Calu3 (cell line): ENCODE measurements around the gene ST6GALNAC3. TPM values are rescaled to one million over a fixed set of nuclear protein-coding genes. Genes with fewer than 3 reads are reported as not detected.

ENCODE experiments used
- BruUV-seq: library from RNA; stranded (reverse); fragments of 400-500 nt; replicated peaks from 2 replicates; lab custom pipeline; 2021; lab: Mats Ljungman, UMichigan
- CTCF ChIA-PET: fragments of 300-600 bp; sonication (Branson Sonifier 250); formaldehyde crosslinking; loops from one replicate; lab custom pipeline; 2022; ENCODE audit warnings: antibody characterized with exemption; lab: Charles Lee
- DNase-seq: peaks from one replicate; pipeline ENCODE4 v3.0.0; 2022
- H3K27ac Mint-ChIP-seq: one replicate; pipeline ENCODE4 v1.8.0; 2022; ENCODE audit warnings: mixed read lengths; ENCODE audit not compliant: unreplicated experiment
- H3K27me3 Mint-ChIP-seq: one replicate; pipeline ENCODE4 v1.8.0; 2022; ENCODE audit warnings: mixed read lengths; ENCODE audit not compliant: unreplicated experiment
- H3K36me3 Mint-ChIP-seq: one replicate; pipeline ENCODE4 v1.8.0; 2022; ENCODE audit warnings: mild to moderate bottlenecking, moderate library complexity, mixed read lengths; ENCODE audit not compliant: insufficient read depth, unreplicated experiment
- H3K4me1 Mint-ChIP-seq: one replicate; pipeline ENCODE4 v1.8.0; 2022; ENCODE audit warnings: mild to moderate bottlenecking, low read depth, mixed read lengths; ENCODE audit not compliant: unreplicated experiment
- H3K4me3 Mint-ChIP-seq: one replicate; pipeline ENCODE4 v1.8.0; 2022; ENCODE audit warnings: mild to moderate bottlenecking, low read depth, moderate library complexity, mixed read lengths; ENCODE audit not compliant: unreplicated experiment
- H3K9me3 Mint-ChIP-seq: one replicate; pipeline ENCODE4 v1.8.0; 2022; ENCODE audit warnings: low read depth, mixed read lengths; ENCODE audit not compliant: unreplicated experiment
- CTCF ChIP-seq: fragments of 200-600 bp; IDR thresholded peaks from one replicate; pipeline ENCODE4 v1.8.0; 2022; ENCODE audit warnings: antibody characterized with exemption; ENCODE audit not compliant: unreplicated experiment
- intact Hi-C: fragments of 100-400 bp; cut with micrococcal nuclease; formaldehyde crosslinking; loops from one replicate; pipeline ENCODE4 v1.10.0; 2022; ENCODE audit not compliant: unreplicated experiment
- total RNA-seq: library from RNA; stranded (reverse); gene quantifications from 2 replicates; pipeline ENCODE4 v1.2.3, GENCODE V29; 2022

ST6GALNAC3 gene
- total RNA-seq, 1 experiment from 2014 or later, result 0.87 TPM

GRCh38 chr1:76474922-76475321 lies 400.4 kb downstream of the ST6GALNAC3 start:
- Mint-ChIP-seq H3K4me3 (no peak overlapping the region), H3K9me3 (peaks cover 7% of the 10 kb centered on the region), H3K4me1 (no peaks in the 10 kb centered on the region), H3K27me3 (no peaks in the 10 kb centered on the region), H3K27ac (no peak overlapping the region), H3K36me3 (no peaks in the 10 kb centered on the region)
- no peak for TF ChIP-seq CTCF
- DNase-seq, result no peak
- CTCF ChIA-PET, result no interaction called here
- intact Hi-C loops, result no loop called here
- no TSS peak for BruUV-seq

GRCh38 chr1:76477156-76477555 lies 402.6 kb downstream of the ST6GALNAC3 start:
- TF ChIP-seq CTCF, result no peak
- H3K4me3 Mint-ChIP-seq, result no peak overlapping the region
- no TSS peak for BruUV-seq

GRCh38 chr1:76480827-76481226 lies 406.3 kb downstream of the ST6GALNAC3 start:
- Mint-ChIP-seq H3K4me1 (no peaks in the 10 kb centered on the region), H3K27ac (no peak overlapping the region), H3K27me3 (no peaks in the 10 kb centered on the region), H3K9me3 (no peaks in the 10 kb centered on the region), H3K4me3 (no peak overlapping the region), H3K36me3 (no peaks in the 10 kb centered on the region)
- CTCF ChIA-PET, result no interaction called here
- no TSS peak for BruUV-seq
- intact Hi-C loops, result no loop called here
- DNase-seq, result no peak
- TF ChIP-seq CTCF, result no peak

More at GRCh38 chr1:76477156-76477555, 402.6 kb downstream of the ST6GALNAC3 start:
- peaks cover 2% of the 10 kb centered on the region for H3K9me3 Mint-ChIP-seq
- no peak for DNase-seq
- intact Hi-C loops, result no loop called here
- no peaks in the 10 kb centered on the region for H3K4me1 Mint-ChIP-seq
- no peak overlapping the region for H3K27ac Mint-ChIP-seq
- H3K36me3 Mint-ChIP-seq, result no peaks in the 10 kb centered on the region
- CTCF ChIA-PET, result no interaction called here
- no peaks in the 10 kb centered on the region for H3K27me3 Mint-ChIP-seq

GRCh38 chr1:76481672-76482071 lies 407.1 kb downstream of the ST6GALNAC3 start:
- BruUV-seq, result no TSS peak
- H3K27me3 Mint-ChIP-seq, result no peaks in the 10 kb centered on the region
- CTCF ChIA-PET, result no interaction called here
- H3K4me1 Mint-ChIP-seq, result no peaks in the 10 kb centered on the region
- no peak overlapping the region for H3K27ac Mint-ChIP-seq
- no peak overlapping the region for H3K4me3 Mint-ChIP-seq
- no peaks in the 10 kb centered on the region for H3K9me3 Mint-ChIP-seq
- intact Hi-C loops, result no loop called here
- TF ChIP-seq CTCF, result no peak
- no peaks in the 10 kb centered on the region for H3K36me3 Mint-ChIP-seq
- no peak for DNase-seq
